Transverse colon (tissue), 4 donors: Measurements from ENCODE around the gene PODNL1. TPM values are rescaled to one million over a fixed set of nuclear protein-coding genes. Genes with fewer than 3 reads are reported as not detected.

Source experiments
- DNase-seq: peaks from one replicate; pipeline ENCODE4 v3.0.0-alpha.2; 2019
- H3K27ac ChIP-seq, 4 donors: fragments of 200-600 bp; sonication (generic); 2 replicates each; pipeline ENCODE4 v1.5.1; 2016 to 2018; ENCODE audit warnings: inconsistent platforms in 4 of 4
- H3K27me3 ChIP-seq: fragments of 200-600 bp; sonication (generic); 2 replicates; pipeline ENCODE4 v1.5.1; 2017; ENCODE audit warnings: inconsistent platforms
- H3K36me3 ChIP-seq, 4 donors: fragments of 200-600 bp; sonication (generic); 2 replicates each; pipeline ENCODE4 v1.5.1; 2017 to 2019; ENCODE audit warnings: inconsistent platforms in 4 of 4
- H3K4me1 ChIP-seq, 4 donors: fragments of 200-600 bp; sonication (generic); 2 replicates each; pipeline ENCODE4 v1.5.1; 2017 to 2020; ENCODE audit warnings: inconsistent platforms in 4 of 4
- H3K4me3 ChIP-seq, 4 donors: fragments of 200-600 bp; sonication (generic); 1 replicate in 1 of 4; 2 replicates in 3 of 4; pipeline versions ENCODE4 v1.5.1 to v1.6.1; 2017 to 2019; ENCODE audit warnings: inconsistent platforms in 4 of 4
- H3K9me3 ChIP-seq, 2 donors: fragments of 200-600 bp; sonication (generic); 2 replicates each; pipeline ENCODE4 v1.5.1; 2017 to 2019; ENCODE audit warnings: inconsistent platforms in 2 of 2
- EP300 ChIP-seq: sonication (generic); formaldehyde crosslinking; IDR thresholded peaks from one replicate; pipeline ENCODE4 v1.6.1; 2017; ENCODE audit warnings: antibody characterized with exemption, low read depth
- POLR2A ChIP-seq: fragments of 450-650 bp; IDR thresholded peaks from one replicate; pipeline ENCODE4 v1.6.1; 2016; ENCODE audit warnings: antibody characterized with exemption, mild to moderate bottlenecking, moderate library complexity
- POLR2AphosphoS5 ChIP-seq, 3 donors: sonication (generic); formaldehyde crosslinking; IDR thresholded peaks; one replicate each; pipeline ENCODE4 v1.6.1; 2016; ENCODE audit warnings: antibody characterized with exemption in 3 of 3
- WGBS, 2 donors: methylation state at CpG; one replicate each; pipeline ENCODE4 v1.1.5; 2018; ENCODE audit warnings: low coverage in 1 of 2; 5-methylcytosine and 5-hydroxymethylcytosine counted together
- in situ Hi-C, 4 donors: fragments of 200-750 bp; cut with MboI; loops; one replicate each; pipeline versions ENCODE4 v1.15.0 to v1.15.1; 2017; ENCODE audit warnings: low sequenced_read_pairs in 3 of 4, low pct_ligation_motif_present in 1 of 4, low pct_unique_long_range_greater_than_20kb in 1 of 4
- intact Hi-C: fragments of 100-400 bp; cut with DNase I; formaldehyde crosslinking; loops from one replicate; pipeline ENCODE4 v1.15.1; 2023; ENCODE audit warnings: low total_unique reads
- total RNA-seq, 4 donors: library from RNA; depleted of rRNA; stranded (reverse); fragments of >200 nt; gene quantifications; one replicate each; pipeline ENCODE4 v1.1.0, GENCODE V29; 2016
- TF ChIP-seq, protein P1 (sequence below), 5 experiments: fragments of 200-600 bp in 3 of 5; fragments of 450-650 bp in 2 of 5; sonication (generic) in 3 of 5; IDR thresholded peaks; 1 replicate in 2 of 5; 2 replicates in 3 of 5; pipeline ENCODE4 v1.5.1; 2016 to 2017; ENCODE audit warnings: antibody characterized with exemption in 5 of 5, inconsistent platforms in 3 of 5, mild to moderate bottlenecking in 2 of 5, moderate library complexity in 1 of 5

PODNL1 gene
- 10 to 100 TPM in 1 of 4 donors, 1 to 10 TPM in 3; 3.0 to 15.3 (median 3.2) TPM for total RNA-seq

DNA sequence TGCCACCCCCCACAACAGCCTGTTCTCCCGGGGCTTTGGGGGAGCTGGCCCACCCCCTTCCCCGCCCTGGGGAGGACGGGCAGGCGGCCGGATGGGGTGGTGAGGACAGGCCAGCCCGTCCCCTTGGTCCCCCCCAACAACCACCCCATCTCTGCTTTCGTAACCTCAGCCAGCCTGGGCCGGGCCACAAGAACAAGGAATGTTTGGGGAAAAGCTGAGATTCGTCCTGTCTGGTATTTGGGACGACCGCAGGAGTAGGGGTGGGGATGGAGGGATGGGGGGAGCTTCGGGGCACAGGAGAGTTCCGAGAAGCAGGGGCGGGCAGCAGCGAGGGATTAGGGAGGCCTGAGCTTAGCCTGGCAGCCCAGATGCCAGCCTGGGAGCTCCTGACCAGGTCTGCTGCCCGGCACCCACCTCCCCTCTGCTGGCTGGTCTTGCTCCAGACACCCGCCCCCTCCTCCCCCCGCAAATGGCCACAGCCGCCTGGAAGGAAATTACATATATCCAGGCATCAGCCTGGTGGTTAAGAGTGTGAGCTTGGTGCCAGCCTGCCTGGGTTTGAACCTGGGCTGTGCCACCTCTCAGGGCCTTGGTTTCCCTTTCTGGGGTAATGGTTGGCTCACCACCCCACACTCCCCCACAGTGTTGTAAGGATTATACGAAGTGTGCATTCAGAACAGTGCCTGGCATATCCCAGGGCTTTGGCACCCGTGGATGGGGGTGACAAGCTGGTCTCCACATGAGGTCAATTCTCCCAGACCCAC is at the start of gene PODNL1:
Gene PODNL1 (minus strand): TSS at position 117 of the 764 bp plus-strand sequence. CDS start 236 bp downstream, outside the sequence.
- 45% methylated on average over 21 of the region's 21 CpGs; no CpG with 5 or more reads in 1 of the 2 donors for WGBS, 2 donors
- Histone ChIP-seq H3K4me3 (peak within 1 kb of the TSS in 1 of 4 donors; percentile 9), H3K4me1 (no peaks in the 10 kb centered on the region), H3K27ac (no peak within 1 kb of the TSS), H3K27me3 (peaks cover 9% of the 10 kb centered on the region), H3K36me3 (no peaks in the 10 kb centered on the region), H3K9me3 (no peaks in the 10 kb centered on the region)
- intact Hi-C loops: no loop called here
- no peak for DNase-seq
- in situ Hi-C loops: no loop called here
- TF ChIP-seq, protein P1, sequence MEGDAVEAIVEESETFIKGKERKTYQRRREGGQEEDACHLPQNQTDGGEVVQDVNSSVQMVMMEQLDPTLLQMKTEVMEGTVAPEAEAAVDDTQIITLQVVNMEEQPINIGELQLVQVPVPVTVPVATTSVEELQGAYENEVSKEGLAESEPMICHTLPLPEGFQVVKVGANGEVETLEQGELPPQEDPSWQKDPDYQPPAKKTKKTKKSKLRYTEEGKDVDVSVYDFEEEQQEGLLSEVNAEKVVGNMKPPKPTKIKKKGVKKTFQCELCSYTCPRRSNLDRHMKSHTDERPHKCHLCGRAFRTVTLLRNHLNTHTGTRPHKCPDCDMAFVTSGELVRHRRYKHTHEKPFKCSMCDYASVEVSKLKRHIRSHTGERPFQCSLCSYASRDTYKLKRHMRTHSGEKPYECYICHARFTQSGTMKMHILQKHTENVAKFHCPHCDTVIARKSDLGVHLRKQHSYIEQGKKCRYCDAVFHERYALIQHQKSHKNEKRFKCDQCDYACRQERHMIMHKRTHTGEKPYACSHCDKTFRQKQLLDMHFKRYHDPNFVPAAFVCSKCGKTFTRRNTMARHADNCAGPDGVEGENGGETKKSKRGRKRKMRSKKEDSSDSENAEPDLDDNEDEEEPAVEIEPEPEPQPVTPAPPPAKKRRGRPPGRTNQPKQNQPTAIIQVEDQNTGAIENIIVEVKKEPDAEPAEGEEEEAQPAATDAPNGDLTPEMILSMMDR (IDR thresholded peaks at IDR 0.05): no peak
- TF ChIP-seq EP300: no peak

- H3K27me3 ChIP-seq: no peaks in the 10 kb centered on the region
- peaks cover 0 to 4% (median 1%) of the 10 kb centered on the region in 4 donors for H3K36me3 ChIP-seq
- no peaks in the 10 kb centered on the region for H3K9me3 ChIP-seq
- in situ Hi-C loops (no loop called here), intact Hi-C loops (no loop called here)
- no peak for DNase-seq
- H3K4me1 ChIP-seq: peaks cover 10 to 21% (median 16%) of the 10 kb centered on the region in 4 donors
- TF ChIP-seq EP300 (no peak), POLR2AphosphoS5 (IDR thresholded peaks at IDR 0.05) (no peak), POLR2A (no peak)
- TF ChIP-seq, protein P1 (IDR thresholded peaks at IDR 0.05): no peak
- 79% methylated on average over 17 of the region's 17 CpGs; no CpG with 5 or more reads in 1 of the 2 donors for WGBS, 2 donors
- no peak overlapping the region for H3K4me3 ChIP-seq
- H3K27ac ChIP-seq: peak overlapping the region; percentile 73 to 84 (median 80)
Measured at GRCh38 chr19:13987101-13987890, 49.1 kb upstream of the PODNL1 start.

GRCh38 chr19:13986348-13986904 is 48.2 kb upstream of the PODNL1 start:
- H3K4me3 ChIP-seq: no peak overlapping the region
- intact Hi-C loops: no loop called here

More at GRCh38 chr19:13986348-13986904, 48.2 kb upstream of the PODNL1 start:
- WGBS, 2 donors: 59% methylated on average over 15 of the region's 19 CpGs; no CpG with 5 or more reads in 1 of the 2 donors
- peak; percentile 28 for TF ChIP-seq POLR2A
- TF ChIP-seq, protein P1 (IDR thresholded peaks at IDR 0.05): no peak
- TF ChIP-seq POLR2AphosphoS5 (IDR thresholded peaks at IDR 0.05): peak in 1 of 3 donors; percentile 39
- peak overlapping the region; percentile 73 to 84 (median 80) for H3K27ac ChIP-seq
- H3K4me1 ChIP-seq: peaks cover 10 to 21% (median 16%) of the 10 kb centered on the region in 4 donors
- no peaks in the 10 kb centered on the region for H3K27me3 ChIP-seq
- peak; percentile 90 for DNase-seq
- in situ Hi-C loops: no loop called here
- no peaks in the 10 kb centered on the region for H3K9me3 ChIP-seq
- H3K36me3 ChIP-seq: no peaks in the 10 kb centered on the region
